KMS-11 (cell line): ENCODE measurements around the gene TANGO6.

Experiments used
- H2AFZ ChIP-seq: fragments of 200-600 bp; sonication (generic); 2 replicates; pipeline ENCODE4 v1.6.1; 2016; ENCODE audit warnings: antibody characterized with exemption, mixed run types, low read depth
- H3K27ac ChIP-seq: fragments of 200-600 bp; sonication (generic); 2 replicates; pipeline ENCODE4 v1.6.1; 2016; ENCODE audit warnings: mild to moderate bottlenecking, mixed run types
- H3K27me3 ChIP-seq: fragments of 200-600 bp; sonication (generic); 2 replicates; pipeline ENCODE4 v1.6.1; 2017; ENCODE audit warnings: mild to moderate bottlenecking, low read depth, mixed run types, moderate library complexity; ENCODE audit not compliant: insufficient read depth
- H3K36me3 ChIP-seq: fragments of 200-600 bp; sonication (generic); 2 replicates; pipeline ENCODE4 v1.6.1; 2017; ENCODE audit warnings: mild to moderate bottlenecking, mixed run types; ENCODE audit not compliant: insufficient read depth
- H3K4me1 ChIP-seq: fragments of 200-600 bp; sonication (generic); 2 replicates; pipeline ENCODE4 v1.6.1; 2016; ENCODE audit warnings: mild to moderate bottlenecking, low read depth, mixed run types; ENCODE audit not compliant: poor library complexity, severe bottlenecking
- H3K4me2 ChIP-seq: fragments of 200-600 bp; sonication (generic); 2 replicates; pipeline ENCODE4 v1.7.0; 2016; ENCODE audit warnings: mild to moderate bottlenecking, mixed run types
- H3K4me3 ChIP-seq: fragments of 200-600 bp; sonication (generic); IDR thresholded peaks from 2 replicates; pipeline ENCODE4 v1.6.1; 2017; ENCODE audit warnings: low read depth, low read length, mixed read lengths; ENCODE audit not compliant: insufficient read depth
- H3K79me2 ChIP-seq: fragments of 200-600 bp; sonication (generic); 2 replicates; pipeline ENCODE4 v1.6.1; 2016; ENCODE audit warnings: low read depth, mixed run types; ENCODE audit not compliant: insufficient read depth
- H3K9ac ChIP-seq: fragments of 200-600 bp; sonication (generic); 2 replicates; pipeline ENCODE4 v1.6.1; 2016; ENCODE audit warnings: mild to moderate bottlenecking, mixed run types
- H4K20me1 ChIP-seq: fragments of 200-600 bp; sonication (generic); 2 replicates; pipeline ENCODE4 v1.6.1; 2016; ENCODE audit warnings: mild to moderate bottlenecking, mixed run types; ENCODE audit not compliant: insufficient read depth
- CTCF ChIP-seq: fragments of 200-600 bp; sonication (generic); conservative IDR thresholded peaks from 2 replicates; pipeline ENCODE4 v1.6.1; 2017; ENCODE audit warnings: low read depth, mild to moderate bottlenecking, antibody characterized with exemption, low read length, moderate library complexity, mixed read lengths

Gene TANGO6

GRCh38 chr16:68843482-68844210 is at the start of gene TANGO6:
Gene TANGO6, plus strand, starts transcription at chr16:68843531. Its CDS starts 87 bp downstream, at chr16:68843618.
- peak within 1 kb of the TSS; percentile 91 for H3K27ac ChIP-seq

DNA sequence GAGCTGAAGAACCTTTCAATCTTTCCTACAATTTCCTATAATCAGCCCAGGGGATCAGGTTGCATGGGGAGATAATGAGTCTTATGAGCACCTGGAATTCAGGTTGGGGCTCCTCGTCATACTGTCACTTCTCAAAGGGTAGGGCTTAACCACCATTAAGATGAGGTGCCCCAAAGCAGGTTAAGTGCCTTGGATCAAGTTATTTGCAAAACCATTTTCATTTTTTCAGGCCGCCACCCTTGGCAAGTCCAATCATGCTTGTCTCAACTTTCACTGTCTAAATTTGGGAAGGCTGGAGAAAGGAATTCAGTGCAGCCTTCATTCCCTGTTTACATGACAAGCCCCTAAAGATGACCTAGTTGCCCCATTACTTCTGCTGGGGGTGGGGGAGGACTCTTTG is 44.9 kb upstream of the TANGO6 start:
- Histone ChIP-seq H3K79me2 (no peaks in the 10 kb centered on the region), H3K27ac (no peak overlapping the region), H2AFZ (no peak overlapping the region), H3K4me1 (no peaks in the 10 kb centered on the region), H3K9ac (no peak overlapping the region), H3K36me3 (no peaks in the 10 kb centered on the region), H3K4me3 (no peak overlapping the region), H3K27me3 (no peaks in the 10 kb centered on the region), H3K4me2 (no peak overlapping the region), H4K20me1 (no peaks in the 10 kb centered on the region)
- no peak for TF ChIP-seq CTCF

More at GRCh38 chr16:68843482-68844210, at the start of gene TANGO6:
- Histone ChIP-seq H3K4me1 (peaks cover 9% of the 10 kb centered on the region), H3K4me3 (no peak within 1 kb of the TSS), H3K36me3 (no peaks in the 10 kb centered on the region), H3K4me2 (peak within 1 kb of the TSS; percentile 56), H3K27me3 (no peaks in the 10 kb centered on the region), H2AFZ (peak within 1 kb of the TSS; percentile 97), H3K79me2 (peaks cover 10% of the 10 kb centered on the region; the same call in 1 of the 2 replicates), H4K20me1 (no peaks in the 10 kb centered on the region), H3K9ac (peak within 1 kb of the TSS; percentile 98)
- peak; percentile 42; the same call in 1 of the 2 replicates for TF ChIP-seq CTCF

DNA sequence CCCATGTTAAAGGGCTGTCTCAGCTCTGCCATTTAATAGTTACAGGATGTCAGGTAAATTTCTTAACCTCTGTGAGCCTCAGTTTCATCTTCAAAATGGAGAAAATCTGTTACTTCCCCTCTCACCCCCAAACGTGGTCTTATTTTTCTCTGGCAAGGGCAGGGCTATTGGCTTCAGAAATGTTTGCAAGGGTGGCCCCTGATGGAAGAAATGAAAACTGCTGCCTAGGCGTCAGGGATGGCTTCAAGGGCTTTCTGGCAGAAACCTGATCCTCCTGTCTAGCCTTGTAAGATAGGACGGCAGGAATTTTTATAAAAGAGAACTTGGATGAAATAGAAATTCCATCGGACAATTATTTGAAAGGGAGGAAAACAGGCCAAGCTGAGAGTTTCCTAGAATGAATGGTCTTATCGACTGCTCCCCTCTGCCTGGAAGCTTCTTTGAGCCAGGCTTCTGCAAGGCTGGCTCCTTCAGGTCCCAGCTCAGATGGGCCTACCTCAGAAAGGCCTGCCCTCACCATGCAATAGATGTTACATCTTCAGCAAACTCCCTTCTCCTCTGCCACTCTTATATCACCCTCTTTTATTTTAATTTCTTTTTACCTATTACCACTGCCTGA is 43.0 kb upstream of the TANGO6 start:
- H3K27me3 ChIP-seq, result no peaks in the 10 kb centered on the region
- no peak overlapping the region for H2AFZ ChIP-seq
- peak; percentile 51 for TF ChIP-seq CTCF
- no peak overlapping the region for H3K4me2 ChIP-seq
- no peak overlapping the region for H3K27ac ChIP-seq
- H3K4me1 ChIP-seq, result no peaks in the 10 kb centered on the region
- no peaks in the 10 kb centered on the region for H3K79me2 ChIP-seq
- H4K20me1 ChIP-seq, result no peaks in the 10 kb centered on the region
- no peak overlapping the region for H3K9ac ChIP-seq
- no peaks in the 10 kb centered on the region for H3K36me3 ChIP-seq
- no peak overlapping the region for H3K4me3 ChIP-seq

GRCh38 chr16:68802190-68802589 is 41.1 kb upstream of the TANGO6 start:
- Histone ChIP-seq H3K4me3 (no peak overlapping the region), H3K79me2 (no peaks in the 10 kb centered on the region), H3K27ac (no peak overlapping the region), H4K20me1 (no peaks in the 10 kb centered on the region), H3K9ac (no peak overlapping the region), H3K4me2 (no peak overlapping the region), H3K36me3 (no peaks in the 10 kb centered on the region), H2AFZ (no peak overlapping the region), H3K4me1 (no peaks in the 10 kb centered on the region), H3K27me3 (no peaks in the 10 kb centered on the region)
- TF ChIP-seq CTCF, result no peak
